Mesenchymal stem cell (in vitro differentiated cells and primary cell): Measurements from ENCODE around the gene SLC35A3.

Experiments used
- DNase-seq: peaks from one replicate; pipeline ENCODE4 v3.0.0-alpha.2; 2013
- H2AFZ ChIP-seq: one replicate; pipeline ENCODE4 v1.6.1; 2013; ENCODE audit warnings: low read depth, mild to moderate bottlenecking, control low read depth, inconsistent platforms, low read length, moderate library complexity
- H2AK5ac ChIP-seq: 2 replicates; pipeline ENCODE4 v1.6.1; 2013; ENCODE audit warnings: low read length, moderate library complexity, mild to moderate bottlenecking, inconsistent platforms; ENCODE audit not compliant: severe bottlenecking
- H2BK120ac ChIP-seq: one replicate; pipeline ENCODE4 v1.6.1; 2013; ENCODE audit warnings: low read depth, mild to moderate bottlenecking, inconsistent platforms, low read length, moderate library complexity
- H2BK12ac ChIP-seq, 2 experiments: one replicate each; pipeline ENCODE4 v1.6.1; 2013; ENCODE audit warnings: inconsistent platforms in 2 of 2, low read length in 2 of 2, mild to moderate bottlenecking in 2 of 2, moderate library complexity in 2 of 2, control low read depth in 1 of 2
- H2BK15ac ChIP-seq: one replicate; pipeline ENCODE4 v1.6.1; 2013; ENCODE audit warnings: mild to moderate bottlenecking, low read depth, inconsistent platforms; ENCODE audit not compliant: poor library complexity, severe bottlenecking
- H2BK5ac ChIP-seq: 2 replicates; pipeline ENCODE4 v1.6.1; 2013; ENCODE audit warnings: low read depth, mild to moderate bottlenecking, low read length, control low read depth, inconsistent platforms; ENCODE audit not compliant: poor library complexity, severe bottlenecking
- H3K14ac ChIP-seq, 2 experiments: one replicate each; pipeline ENCODE4 v1.6.1; 2013; ENCODE audit warnings: inconsistent platforms in 2 of 2, low read length in 2 of 2, control low read depth in 1 of 2, mild to moderate bottlenecking in 1 of 2, moderate library complexity in 1 of 2
- H3K18ac ChIP-seq, 2 experiments: one replicate each; pipeline ENCODE4 v1.6.1; 2013; ENCODE audit warnings: inconsistent platforms in 2 of 2, low read length in 2 of 2, control low read depth in 1 of 2, low read depth in 1 of 2, mild to moderate bottlenecking in 1 of 2
- H3K23ac ChIP-seq, 2 experiments: one replicate each; pipeline ENCODE4 v1.6.1; 2013; ENCODE audit warnings: inconsistent platforms in 2 of 2, low read length in 2 of 2, mild to moderate bottlenecking in 2 of 2, moderate library complexity in 2 of 2, control low read depth in 1 of 2
- H3K27ac ChIP-seq: 2 replicates; pipeline ENCODE4 v1.5.1; 2013; ENCODE audit warnings: mild to moderate bottlenecking, moderate library complexity, low read length, control low read depth, inconsistent platforms; ENCODE audit not compliant: poor library complexity, severe bottlenecking
- H3K27me3 ChIP-seq, 2 experiments: 2 replicates each; pipeline versions ENCODE4 v1.6.1 to v1.7.0; 2013; ENCODE audit warnings: low read length in 2 of 2, mild to moderate bottlenecking in 2 of 2, moderate library complexity in 2 of 2, control low read depth in 1 of 2, inconsistent platforms in 1 of 2; ENCODE audit not compliant: control insufficient read depth in 1 of 2, insufficient read depth in 1 of 2
- H3K36me3 ChIP-seq, 2 experiments: 2 replicates each; pipeline versions ENCODE4 v1.6.1 to v1.7.0; 2013; ENCODE audit warnings: low read length in 2 of 2, control low read depth in 1 of 2, inconsistent platforms in 1 of 2, low read depth in 1 of 2, mild to moderate bottlenecking in 1 of 2; ENCODE audit not compliant: insufficient read depth in 2 of 2, control insufficient read depth in 1 of 2
- H3K4ac ChIP-seq, 2 experiments: one replicate each; pipeline ENCODE4 v1.6.1; 2013; ENCODE audit warnings: inconsistent platforms in 2 of 2, low read length in 2 of 2, mild to moderate bottlenecking in 2 of 2, moderate library complexity in 2 of 2, control low read depth in 1 of 2, low read depth in 1 of 2
- H3K4me1 ChIP-seq: 2 replicates; pipeline ENCODE4 v1.6.1; 2013; ENCODE audit warnings: low read depth, low read length, control low read depth; ENCODE audit not compliant: control insufficient read depth, insufficient read depth
- H3K4me2 ChIP-seq: 2 replicates; pipeline ENCODE4 v1.6.1; 2013; ENCODE audit warnings: low read length, mild to moderate bottlenecking, inconsistent platforms; ENCODE audit not compliant: poor library complexity, severe bottlenecking
- H3K4me3 ChIP-seq, 2 experiments: 2 replicates each; pipeline versions ENCODE4 v1.5.1 to v1.7.0; 2013; ENCODE audit warnings: low read length in 2 of 2, mild to moderate bottlenecking in 2 of 2, control low read depth in 1 of 2, low read depth in 1 of 2; ENCODE audit not compliant: insufficient read depth in 1 of 2
- H3K79me1 ChIP-seq: replicated peaks from 2 replicates; pipeline ENCODE4 v1.6.1; 2013; ENCODE audit warnings: mild to moderate bottlenecking, control low read depth, low read length, inconsistent platforms; ENCODE audit not compliant: poor library complexity, severe bottlenecking
- H3K9ac ChIP-seq: 2 replicates; pipeline ENCODE4 v1.7.0; 2013; ENCODE audit warnings: mild to moderate bottlenecking, low read length, moderate library complexity
- H3K9me3 ChIP-seq: 2 replicates; pipeline ENCODE4 v1.7.0; 2013; ENCODE audit warnings: mild to moderate bottlenecking, low read length; ENCODE audit not compliant: control insufficient read depth
- H4K8ac ChIP-seq: one replicate; pipeline ENCODE4 v1.6.1; 2013; ENCODE audit warnings: inconsistent platforms, mild to moderate bottlenecking, low read length, moderate library complexity
- H4K91ac ChIP-seq: one replicate; pipeline ENCODE4 v1.6.1; 2013; ENCODE audit warnings: mild to moderate bottlenecking, low read length, inconsistent platforms
- WGBS: methylation state at CpG from one replicate; pipeline ENCODE4 v1.1.7; 2013; ENCODE audit warnings: mixed read lengths; 5-methylcytosine and 5-hydroxymethylcytosine counted together

SLC35A3 gene

DNA sequence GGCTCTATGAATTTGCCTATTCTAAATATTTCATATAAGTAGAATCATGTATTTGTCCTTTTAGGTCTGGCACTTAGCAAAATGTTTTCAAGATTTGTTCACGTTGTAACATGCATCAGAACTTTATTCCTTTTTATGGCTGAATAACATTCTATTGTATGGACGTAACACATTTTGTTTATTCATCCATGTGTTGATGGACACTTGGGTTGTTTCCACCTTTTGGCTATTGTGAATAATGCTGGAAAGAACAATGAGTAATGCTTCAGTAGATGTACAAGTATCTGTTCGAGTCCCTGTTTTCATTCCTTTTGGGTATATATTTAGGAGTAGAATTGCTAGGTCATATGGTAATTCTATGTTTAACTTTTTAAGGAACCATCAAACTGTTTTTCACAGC lies 24.7 kb downstream of the SLC35A3 start:
- Histone ChIP-seq H3K27me3 (no peaks in the 10 kb centered on the region), H3K9me3 (peaks cover 19% of the 10 kb centered on the region), H3K14ac (no peak overlapping the region), H3K23ac (no peak overlapping the region), H3K4me2 (no peak overlapping the region), H2BK5ac (no peak overlapping the region), H4K8ac (no peak overlapping the region), H3K79me1 (peaks cover 18% of the 10 kb centered on the region), H3K9ac (no peak overlapping the region), H2BK12ac (no peak overlapping the region), H3K4me1 (no peaks in the 10 kb centered on the region), H3K27ac (no peak overlapping the region), H3K4ac (no peak overlapping the region), H2AFZ (no peak overlapping the region), H2AK5ac (no peak overlapping the region), H3K4me3 (no peak overlapping the region), H2BK120ac (no peak overlapping the region), H4K91ac (no peak overlapping the region), H3K36me3 (peaks cover 6 to 27% of the 10 kb centered on the region in 2 experiments), H3K18ac (no peak overlapping the region), H2BK15ac (no peak overlapping the region)
- 100% methylated on average over 2 of the region's 3 CpGs for WGBS
- no peak for DNase-seq

DNA sequence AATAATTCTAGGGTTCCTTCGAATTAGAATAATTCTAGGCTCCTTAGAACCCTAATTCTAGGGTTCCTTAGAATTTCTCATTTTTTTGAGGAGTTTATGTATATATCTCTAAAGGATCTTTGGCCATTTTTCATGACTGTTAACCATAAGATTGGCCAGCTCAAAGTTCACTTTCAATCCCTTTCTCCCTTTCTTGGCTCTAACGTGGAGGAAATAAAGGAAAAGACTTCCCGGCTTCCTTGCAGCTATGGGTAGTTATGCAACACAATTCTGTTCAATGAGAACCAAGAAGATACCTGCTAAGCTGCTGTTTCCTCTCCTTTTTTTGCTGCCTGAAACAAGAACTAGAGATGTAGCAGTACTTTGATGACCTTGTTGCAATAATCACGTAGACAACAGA lies 27.2 kb downstream of the SLC35A3 start:
- Histone ChIP-seq H2AFZ (no peak overlapping the region), H2AK5ac (no peak overlapping the region), H3K14ac (no peak overlapping the region), H3K4me3 (no peak overlapping the region), H3K27ac (no peak overlapping the region), H3K27me3 (no peaks in the 10 kb centered on the region), H2BK12ac (no peak overlapping the region), H3K4me2 (no peak overlapping the region), H3K9ac (no peak overlapping the region), H3K36me3 (peaks cover 2 to 28% of the 10 kb centered on the region in 2 experiments), H2BK15ac (no peak overlapping the region), H3K9me3 (peaks cover 12% of the 10 kb centered on the region), H2BK120ac (no peak overlapping the region), H4K8ac (no peak overlapping the region), H3K4me1 (no peaks in the 10 kb centered on the region), H3K18ac (no peak overlapping the region), H2BK5ac (no peak overlapping the region), H3K4ac (no peak overlapping the region), H3K79me1 (peaks cover 10% of the 10 kb centered on the region), H3K23ac (no peak overlapping the region), H4K91ac (no peak overlapping the region)
- no peak for DNase-seq
- WGBS = 100% methylated on average over 2 of the region's 4 CpGs

- no peak overlapping the region for H2BK5ac ChIP-seq
- peaks cover 3% of the 10 kb centered on the region for H3K4me1 ChIP-seq
- H2BK12ac ChIP-seq = no peak overlapping the region
- no peak overlapping the region for H4K91ac ChIP-seq
- H2BK15ac ChIP-seq = no peak overlapping the region
- H3K27ac ChIP-seq = no peak overlapping the region
- no peak overlapping the region for H4K8ac ChIP-seq
- H3K27me3 ChIP-seq = no peaks in the 10 kb centered on the region
- H3K14ac ChIP-seq = no peak overlapping the region
- peaks cover 19% of the 10 kb centered on the region for H3K79me1 ChIP-seq
- H3K18ac ChIP-seq = no peak overlapping the region
- H2AFZ ChIP-seq = no peak overlapping the region
- H3K9me3 ChIP-seq = peaks cover 5% of the 10 kb centered on the region
- no peak for DNase-seq
- no peak overlapping the region for H3K4me3 ChIP-seq
- no peak overlapping the region for H2BK120ac ChIP-seq
- no peak overlapping the region for H3K23ac ChIP-seq
- H2AK5ac ChIP-seq = no peak overlapping the region
- WGBS = 100% methylated on average over 1 of the region's 2 CpGs
- H3K9ac ChIP-seq = no peak overlapping the region
- H3K4ac ChIP-seq = no peak overlapping the region
- peaks cover 5 to 6% of the 10 kb centered on the region in 2 experiments for H3K36me3 ChIP-seq
- no peak overlapping the region for H3K4me2 ChIP-seq
Measured at GRCh38 chr1:100001462-100001861, 31.7 kb downstream of the SLC35A3 start.

DNA sequence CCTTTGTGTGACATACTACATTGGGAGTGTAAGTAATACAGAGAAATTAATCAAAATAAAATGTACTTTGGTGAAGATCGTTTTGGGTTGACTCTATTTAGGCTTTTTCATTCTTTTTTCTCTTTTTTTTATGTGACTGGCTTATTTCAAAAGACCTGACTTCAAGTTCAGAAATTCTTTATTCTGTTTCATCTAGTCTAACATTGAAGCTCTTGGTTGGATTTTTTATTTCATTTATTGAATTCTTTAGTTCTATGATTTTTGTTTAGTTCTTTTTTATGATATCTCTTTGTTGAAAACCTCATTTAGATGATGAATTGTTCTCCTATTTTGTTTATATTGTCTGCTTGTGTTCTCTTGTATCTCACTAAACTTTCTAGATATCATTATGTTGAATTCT lies 35.6 kb downstream of the SLC35A3 start:
- Histone ChIP-seq H2BK5ac (no peak overlapping the region), H3K23ac (no peak overlapping the region), H3K18ac (no peak overlapping the region), H4K91ac (no peak overlapping the region), H3K4me2 (no peak overlapping the region), H2AK5ac (no peak overlapping the region), H3K4ac (no peak overlapping the region), H3K79me1 (peaks cover 11% of the 10 kb centered on the region), H2BK120ac (no peak overlapping the region), H3K27ac (no peak overlapping the region), H2BK15ac (no peak overlapping the region), H3K4me1 (peaks cover 4% of the 10 kb centered on the region), H4K8ac (no peak overlapping the region), H2BK12ac (no peak overlapping the region), H3K9me3 (peaks cover 5% of the 10 kb centered on the region), H3K27me3 (no peaks in the 10 kb centered on the region), H3K36me3 (peaks cover 6 to 11% of the 10 kb centered on the region in 2 experiments), H3K14ac (no peak overlapping the region), H3K9ac (no peak overlapping the region), H2AFZ (no peak overlapping the region), H3K4me3 (no peak overlapping the region)
- DNase-seq = no peak
- WGBS = 100% methylated on average over 1 of the region's 1 CpG
